GM19395 (cell line): Measurements from ENCODE around the gene PLEKHA4.
"Not testable (repeated sequence)": the region's sequence is repeated elsewhere in the genome, so short reads cannot be mapped to it uniquely, and the experiment has no call there.

Experiments used
- ATAC-seq: cut with Tn5 transposase; IDR thresholded peaks from one replicate; pipeline ENCODE4 v1.9.1; 2021; ENCODE audit warnings: mild to moderate bottlenecking, moderate library complexity; ENCODE audit not compliant: unreplicated experiment

The PLEKHA4 gene

GRCh38 chr19:48868114-48868886 is at the start of gene PLEKHA4:
Gene PLEKHA4 (minus strand): TSS chr19:48868617. CDS start chr19:48867620, 997 bp downstream.
- ATAC-seq = no peak

- no peak for ATAC-seq
Measured at GRCh38 chr19:48918071-48918470, 49.7 kb upstream of the PLEKHA4 start.

GRCh38 chr19:48915757-48916156 is 47.3 kb upstream of the PLEKHA4 start:
- no peak for ATAC-seq

GRCh38 chr19:48914181-48914580 is 45.8 kb upstream of the PLEKHA4 start:
- no peak for ATAC-seq

GRCh38 chr19:48913114-48913889 is 44.9 kb upstream of the PLEKHA4 start:
- ATAC-seq = no peak

- no peak for ATAC-seq
Measured at GRCh38 chr19:48910803-48911202, 42.4 kb upstream of the PLEKHA4 start.

GRCh38 chr19:48909424-48910077 is 41.1 kb upstream of the PLEKHA4 start:
- ATAC-seq = not testable (repeated sequence)

GRCh38 chr19:48907671-48908070 is 39.3 kb upstream of the PLEKHA4 start:
- ATAC-seq = no peak

- no peak for ATAC-seq
Measured at GRCh38 chr19:48906324-48906723, 37.9 kb upstream of the PLEKHA4 start.

GRCh38 chr19:48905664-48906063 is 37.2 kb upstream of the PLEKHA4 start:
- ATAC-seq = no peak

- not testable (repeated sequence) for ATAC-seq
Measured at GRCh38 chr19:48903788-48904187, 35.4 kb upstream of the PLEKHA4 start.

- not testable (repeated sequence) for ATAC-seq
Measured at GRCh38 chr19:48902291-48902690, 33.9 kb upstream of the PLEKHA4 start.

GRCh38 chr19:48900477-48901406 is 32.3 kb upstream of the PLEKHA4 start:
- ATAC-seq = peak; percentile 15

GRCh38 chr19:48899781-48900476 is 31.5 kb upstream of the PLEKHA4 start, which contains the start of gene NUCB1:
Gene NUCB1 (plus strand): TSS chr19:48900312. CDS start chr19:48900797, 485 bp downstream.
- peak; percentile 89 for ATAC-seq

GRCh38 chr19:48899386-48899749 is 31.0 kb upstream of the PLEKHA4 start:
- not testable (repeated sequence) for ATAC-seq

GRCh38 chr19:48897181-48897580 is 28.8 kb upstream of the PLEKHA4 start:
- no peak for ATAC-seq

- no peak for ATAC-seq
Measured at GRCh38 chr19:48896191-48896720, 27.8 kb upstream of the PLEKHA4 start.

GRCh38 chr19:48895226-48895625 is 26.8 kb upstream of the PLEKHA4 start:
- ATAC-seq = no peak

- no peak for ATAC-seq
Measured at GRCh38 chr19:48890551-48890950, 22.1 kb upstream of the PLEKHA4 start.
